SU-DHL-6 (cell line): ENCODE measurements around the gene COL20A1.

Source experiments
- H2AFZ ChIP-seq: fragments of 200-600 bp; sonication (generic); 2 replicates; pipeline ENCODE4 v1.6.1; 2014; ENCODE audit warnings: low read depth, mild to moderate bottlenecking, moderate library complexity, mixed read lengths, antibody characterized with exemption, low read length; ENCODE audit not compliant: severe bottlenecking
- H3F3A ChIP-seq: fragments of 200-600 bp; shearing (Covaris generic); 2 replicates; pipeline ENCODE4 v1.6.0; 2016; ENCODE audit warnings: antibody characterized with exemption, mild to moderate bottlenecking; ENCODE audit not compliant: insufficient read depth
- H3K27ac ChIP-seq: fragments of 200-600 bp; sonication (generic); 2 replicates; pipeline ENCODE4 v1.5.1; 2016; ENCODE audit warnings: low read depth, mild to moderate bottlenecking, low read length, moderate library complexity, mixed read lengths
- H3K27me3 ChIP-seq: fragments of 200-600 bp; sonication (generic), shearing (Covaris generic); 2 replicates; pipeline ENCODE4 v1.6.0; 2014; ENCODE audit warnings: mild to moderate bottlenecking, low read length
- H3K36me3 ChIP-seq: fragments of 200-600 bp; sonication (generic); 2 replicates; pipeline ENCODE4 v1.6.1; 2014; ENCODE audit warnings: mild to moderate bottlenecking, low read length, mixed read lengths
- H3K4me2 ChIP-seq: fragments of 300-600, 200-600 bp; shearing (Covaris generic), sonication (generic); 2 replicates; pipeline ENCODE4 v1.6.0; 2014; ENCODE audit warnings: low read length, low read depth, mild to moderate bottlenecking; ENCODE audit not compliant: poor library complexity, severe bottlenecking
- H3K4me3 ChIP-seq: fragments of 200-600 bp; sonication (generic); 2 replicates; pipeline ENCODE4 v1.5.1; 2014; ENCODE audit warnings: antibody characterized with exemption, low read length, mild to moderate bottlenecking, mixed read lengths; ENCODE audit not compliant: insufficient read depth, poor library complexity, severe bottlenecking
- H3K79me2 ChIP-seq: fragments of 200-600 bp; sonication (generic); 2 replicates; pipeline ENCODE4 v1.6.1; 2014; ENCODE audit warnings: mild to moderate bottlenecking, low read length, moderate library complexity; ENCODE audit not compliant: insufficient read depth
- H3K9ac ChIP-seq: fragments of 200-600 bp; sonication (generic); 2 replicates; pipeline ENCODE4 v1.7.0; 2014; ENCODE audit warnings: mild to moderate bottlenecking, low read length
- H3K9me2 ChIP-seq: fragments of 200-600 bp; sonication (generic); replicated peaks from 2 replicates; pipeline ENCODE4 v1.6.1; 2014; ENCODE audit warnings: low read length; ENCODE audit not compliant: insufficient read depth
- H3K9me3 ChIP-seq: fragments of 200-600 bp; sonication (generic); 2 replicates; pipeline ENCODE4 v1.6.1; 2014; ENCODE audit warnings: low read length, mixed read lengths; ENCODE audit not compliant: insufficient read depth
- H4K20me1 ChIP-seq: fragments of 200-600 bp; sonication (generic); 2 replicates; pipeline ENCODE4 v1.6.1; 2014; ENCODE audit warnings: low read depth, mild to moderate bottlenecking, antibody characterized with exemption, low read length, moderate library complexity, mixed read lengths
- EZH2phosphoT487 ChIP-seq: fragments of 200-600 bp; sonication (generic), shearing (Covaris generic); conservative IDR thresholded peaks from 2 replicates; pipeline ENCODE4 v1.6.1; 2018; ENCODE audit warnings: mild to moderate bottlenecking, antibody characterized with exemption, low read length, moderate library complexity, mixed read lengths
- TF ChIP-seq, protein P1 (sequence below): fragments of 200-600 bp; sonication (generic); IDR thresholded peaks from one replicate; pipeline ENCODE4 v1.5.1; 2017; ENCODE audit warnings: antibody characterized with exemption, mild to moderate bottlenecking, low read length, moderate library complexity; ENCODE audit not compliant: insufficient read depth, poor library complexity, severe bottlenecking

The COL20A1 gene

DNA sequence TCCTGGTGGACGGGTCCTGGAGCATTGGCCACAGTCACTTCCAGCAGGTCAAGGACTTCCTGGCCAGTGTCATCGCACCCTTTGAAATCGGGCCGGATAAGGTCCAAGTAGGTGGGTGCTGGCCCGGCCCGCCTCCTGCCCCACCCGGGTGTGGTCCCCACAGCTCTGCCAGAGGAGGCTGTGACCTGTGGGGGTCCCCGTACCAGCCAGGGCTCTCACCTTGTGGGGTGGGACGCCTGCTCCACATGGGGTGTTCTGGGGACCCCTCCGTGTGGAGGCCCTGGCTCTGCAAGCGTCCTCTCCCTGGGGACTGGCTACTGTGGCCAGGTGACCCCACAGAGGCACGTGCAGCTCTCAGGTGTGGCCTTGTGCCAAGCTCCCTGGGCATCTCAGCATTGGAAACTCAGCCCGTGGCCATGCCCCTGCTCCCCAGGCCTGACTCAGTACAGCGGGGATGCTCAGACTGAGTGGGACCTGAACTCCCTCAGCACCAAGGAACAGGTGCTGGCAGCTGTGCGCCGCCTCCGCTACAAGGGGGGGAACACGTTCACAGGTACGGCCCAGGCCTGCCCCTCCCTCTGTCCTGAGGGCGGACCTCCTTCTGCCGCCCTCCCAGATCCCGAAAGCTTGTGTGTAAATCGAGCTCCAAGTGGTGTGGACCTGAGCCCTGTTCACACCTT lies 14.7 kb downstream of the COL20A1 start:
- Histone ChIP-seq H3K9ac (no peak overlapping the region), H3K9me3 (no peaks in the 10 kb centered on the region), H3K27me3 (no peaks in the 10 kb centered on the region), H2AFZ (no peak overlapping the region), H3F3A (no peaks in the 10 kb centered on the region), H3K27ac (no peak overlapping the region), H3K4me3 (no peak overlapping the region), H3K4me2 (no peak overlapping the region), H3K36me3 (no peaks in the 10 kb centered on the region), H4K20me1 (no peaks in the 10 kb centered on the region), H3K9me2 (no peaks in the 10 kb centered on the region), H3K79me2 (no peaks in the 10 kb centered on the region)
- TF ChIP-seq, protein P1, sequence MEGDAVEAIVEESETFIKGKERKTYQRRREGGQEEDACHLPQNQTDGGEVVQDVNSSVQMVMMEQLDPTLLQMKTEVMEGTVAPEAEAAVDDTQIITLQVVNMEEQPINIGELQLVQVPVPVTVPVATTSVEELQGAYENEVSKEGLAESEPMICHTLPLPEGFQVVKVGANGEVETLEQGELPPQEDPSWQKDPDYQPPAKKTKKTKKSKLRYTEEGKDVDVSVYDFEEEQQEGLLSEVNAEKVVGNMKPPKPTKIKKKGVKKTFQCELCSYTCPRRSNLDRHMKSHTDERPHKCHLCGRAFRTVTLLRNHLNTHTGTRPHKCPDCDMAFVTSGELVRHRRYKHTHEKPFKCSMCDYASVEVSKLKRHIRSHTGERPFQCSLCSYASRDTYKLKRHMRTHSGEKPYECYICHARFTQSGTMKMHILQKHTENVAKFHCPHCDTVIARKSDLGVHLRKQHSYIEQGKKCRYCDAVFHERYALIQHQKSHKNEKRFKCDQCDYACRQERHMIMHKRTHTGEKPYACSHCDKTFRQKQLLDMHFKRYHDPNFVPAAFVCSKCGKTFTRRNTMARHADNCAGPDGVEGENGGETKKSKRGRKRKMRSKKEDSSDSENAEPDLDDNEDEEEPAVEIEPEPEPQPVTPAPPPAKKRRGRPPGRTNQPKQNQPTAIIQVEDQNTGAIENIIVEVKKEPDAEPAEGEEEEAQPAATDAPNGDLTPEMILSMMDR = no peak
- TF ChIP-seq EZH2phosphoT487 = no peak

DNA sequence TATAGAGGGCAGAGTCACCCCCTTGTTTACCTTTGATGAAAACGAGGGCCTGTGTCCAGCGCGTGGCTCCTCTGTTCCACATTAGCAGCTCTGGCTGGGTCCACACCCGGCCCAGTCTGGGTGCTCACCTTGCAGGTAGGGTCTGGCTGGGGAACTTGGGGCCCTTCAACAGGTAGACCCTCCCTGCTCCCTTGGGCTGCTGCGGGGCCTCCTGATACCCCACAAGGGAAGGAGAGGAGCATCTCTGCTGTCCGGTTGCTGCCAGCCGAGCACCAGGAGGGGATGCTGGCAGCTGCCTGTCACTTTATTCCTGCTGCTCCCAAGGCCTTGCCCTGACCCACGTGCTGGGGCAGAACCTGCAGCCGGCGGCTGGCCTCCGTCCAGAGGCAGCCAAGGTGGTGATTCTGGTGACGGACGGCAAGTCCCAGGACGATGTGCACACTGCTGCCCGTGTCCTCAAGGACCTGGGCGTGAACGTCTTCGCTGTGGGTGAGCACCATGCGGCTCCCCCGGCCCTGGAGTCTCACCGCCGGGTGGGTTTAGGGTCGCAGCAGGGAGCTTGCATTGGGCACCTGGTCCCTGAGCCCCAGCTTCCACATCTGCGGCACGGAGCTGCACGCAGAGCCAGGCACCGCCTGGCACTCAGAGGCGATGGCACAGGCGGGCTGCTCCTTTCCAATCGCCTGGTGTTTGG lies 15.4 kb downstream of the COL20A1 start:
- H3K79me2 ChIP-seq = no peaks in the 10 kb centered on the region
- no peaks in the 10 kb centered on the region for H3F3A ChIP-seq
- H3K27me3 ChIP-seq = no peaks in the 10 kb centered on the region
- H2AFZ ChIP-seq = no peak overlapping the region
- H3K36me3 ChIP-seq = no peaks in the 10 kb centered on the region
- H3K4me2 ChIP-seq = no peak overlapping the region
- H3K9me2 ChIP-seq = no peaks in the 10 kb centered on the region
- no peaks in the 10 kb centered on the region for H3K9me3 ChIP-seq
- no peak overlapping the region for H3K4me3 ChIP-seq
- no peaks in the 10 kb centered on the region for H4K20me1 ChIP-seq
- TF ChIP-seq, protein P1 = no peak
- TF ChIP-seq EZH2phosphoT487 = no peak
- no peak overlapping the region for H3K9ac ChIP-seq
- no peak overlapping the region for H3K27ac ChIP-seq

DNA sequence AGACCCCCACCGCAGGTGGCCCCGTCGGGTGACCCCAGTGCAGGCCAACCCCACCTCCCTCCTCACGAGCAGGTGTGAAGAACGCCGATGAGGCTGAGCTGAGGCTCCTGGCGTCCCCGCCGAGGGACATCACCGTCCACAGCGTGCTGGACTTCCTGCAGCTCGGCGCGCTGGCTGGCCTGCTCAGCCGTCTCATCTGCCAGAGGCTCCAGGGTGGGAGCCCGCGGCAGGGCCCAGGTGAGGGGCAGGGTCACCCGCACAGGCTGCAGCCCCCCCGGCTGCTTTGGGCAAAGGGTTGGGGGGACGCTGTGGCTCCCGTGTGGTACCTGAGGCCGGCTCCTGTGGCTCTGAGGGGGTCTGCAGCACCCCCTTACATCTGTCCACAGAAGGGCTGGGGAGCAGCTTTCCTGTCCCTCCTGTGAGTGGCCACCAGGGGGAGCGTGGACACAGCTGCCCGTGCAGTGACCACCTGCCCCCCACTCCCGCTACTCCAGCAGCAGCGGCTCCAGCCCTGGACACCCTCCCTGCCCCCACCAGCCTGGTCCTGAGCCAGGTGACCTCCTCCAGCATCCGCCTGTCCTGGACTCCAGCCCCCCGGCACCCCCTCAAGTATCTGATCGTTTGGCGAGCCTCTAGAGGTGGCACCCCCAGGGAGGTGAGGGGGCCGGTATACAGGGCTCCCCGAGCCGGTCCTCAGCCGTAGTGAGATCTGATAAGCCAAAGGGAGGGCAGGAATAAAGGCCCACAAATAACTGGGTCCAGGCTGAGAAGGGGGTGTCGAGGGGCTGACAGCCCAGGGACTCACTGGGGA lies 16.5 kb downstream of the COL20A1 start:
- Histone ChIP-seq H3K36me3 (no peaks in the 10 kb centered on the region), H2AFZ (no peak overlapping the region), H3K4me2 (no peak overlapping the region), H3K4me3 (no peak overlapping the region), H3K9ac (no peak overlapping the region), H3K79me2 (no peaks in the 10 kb centered on the region), H3K9me3 (no peaks in the 10 kb centered on the region), H3K9me2 (no peaks in the 10 kb centered on the region), H3F3A (no peaks in the 10 kb centered on the region), H3K27ac (no peak overlapping the region), H3K27me3 (no peaks in the 10 kb centered on the region), H4K20me1 (no peaks in the 10 kb centered on the region)
- TF ChIP-seq, protein P1 = peak; percentile 55
- TF ChIP-seq EZH2phosphoT487 = no peak
